Measurements from ENCODE around the gene ADAM23. TPM values are rescaled to one million over a fixed set of nuclear protein-coding genes. Genes with fewer than 3 reads are reported as not detected.
"Not testable (repeated sequence)": the region's sequence is repeated elsewhere in the genome, so short reads cannot be mapped to it uniquely, and the experiment has no call there.

The ADAM23 gene, protein sequence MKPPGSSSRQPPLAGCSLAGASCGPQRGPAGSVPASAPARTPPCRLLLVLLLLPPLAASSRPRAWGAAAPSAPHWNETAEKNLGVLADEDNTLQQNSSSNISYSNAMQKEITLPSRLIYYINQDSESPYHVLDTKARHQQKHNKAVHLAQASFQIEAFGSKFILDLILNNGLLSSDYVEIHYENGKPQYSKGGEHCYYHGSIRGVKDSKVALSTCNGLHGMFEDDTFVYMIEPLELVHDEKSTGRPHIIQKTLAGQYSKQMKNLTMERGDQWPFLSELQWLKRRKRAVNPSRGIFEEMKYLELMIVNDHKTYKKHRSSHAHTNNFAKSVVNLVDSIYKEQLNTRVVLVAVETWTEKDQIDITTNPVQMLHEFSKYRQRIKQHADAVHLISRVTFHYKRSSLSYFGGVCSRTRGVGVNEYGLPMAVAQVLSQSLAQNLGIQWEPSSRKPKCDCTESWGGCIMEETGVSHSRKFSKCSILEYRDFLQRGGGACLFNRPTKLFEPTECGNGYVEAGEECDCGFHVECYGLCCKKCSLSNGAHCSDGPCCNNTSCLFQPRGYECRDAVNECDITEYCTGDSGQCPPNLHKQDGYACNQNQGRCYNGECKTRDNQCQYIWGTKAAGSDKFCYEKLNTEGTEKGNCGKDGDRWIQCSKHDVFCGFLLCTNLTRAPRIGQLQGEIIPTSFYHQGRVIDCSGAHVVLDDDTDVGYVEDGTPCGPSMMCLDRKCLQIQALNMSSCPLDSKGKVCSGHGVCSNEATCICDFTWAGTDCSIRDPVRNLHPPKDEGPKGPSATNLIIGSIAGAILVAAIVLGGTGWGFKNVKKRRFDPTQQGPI
- total RNA-seq (2022) (6.1 and 6.8 TPM in 2 replicates), Bru-seq, nascent RNA (percentile 42 among the genes with signal in this experiment), BruChase-seq, experiment 1, labeled RNA remaining after a 6-hour chase (percentile 37 among the genes with signal in this experiment), BruChase-seq, experiment 2, labeled RNA remaining after a 2-hour chase (percentile 45 among the genes with signal in this experiment)
- long read RNA-seq, full-length matches to known transcripts = 3 of 7 reads
- long read RNA-seq, partial matches to known transcripts = 1 of 7 reads
- long read RNA-seq, other reads (novel, unspliced or antisense) = 3 of 7 reads

DNA sequence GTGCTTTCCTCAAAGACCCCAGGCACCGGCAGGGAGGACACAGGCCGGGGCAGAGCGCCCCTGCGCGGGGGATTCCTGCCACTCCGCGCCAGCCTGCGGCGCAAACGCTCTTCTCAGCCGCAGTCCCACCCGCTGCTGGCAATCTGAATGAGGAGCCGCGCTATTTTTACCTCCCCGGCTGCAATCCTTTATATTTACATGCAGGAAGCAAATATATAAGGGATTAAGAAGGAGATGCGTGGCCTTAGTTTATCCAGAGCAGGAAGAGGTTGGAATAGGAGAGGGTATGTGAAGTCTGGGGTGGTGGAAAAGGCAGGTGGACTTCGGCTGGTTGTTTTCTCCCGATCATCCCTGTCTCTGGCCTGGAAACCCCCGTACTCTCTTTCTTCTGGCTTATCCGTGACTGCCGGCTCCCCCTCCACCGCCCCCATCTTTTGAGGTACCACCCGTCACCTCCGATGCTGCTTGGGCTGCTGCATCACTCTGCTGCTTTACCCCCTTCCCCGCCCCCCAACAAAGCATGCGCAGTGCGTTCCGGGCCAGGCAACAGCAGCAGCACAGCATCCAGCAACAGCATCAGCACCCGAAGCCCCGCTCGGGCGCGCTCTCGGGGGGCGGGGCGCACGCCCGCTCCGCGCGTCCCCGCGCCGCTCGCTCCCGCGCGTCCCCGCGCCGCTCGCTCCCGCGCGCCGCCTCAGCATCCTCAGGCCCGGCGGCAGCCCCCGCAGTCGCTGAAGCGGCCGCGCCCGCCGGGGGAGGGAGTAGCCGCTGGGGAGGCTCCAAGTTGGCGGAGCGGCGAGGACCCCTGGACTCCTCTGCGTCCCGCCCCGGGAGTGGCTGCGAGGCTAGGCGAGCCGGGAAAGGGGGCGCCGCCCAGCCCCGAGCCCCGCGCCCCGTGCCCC, at the start of gene ADAM23:
ADAM23 (plus strand) TSS at position 700 of the 902 bp plus-strand sequence. CDS start 335 bp downstream, outside the sequence.
- peaks cover 31% of the 10 kb centered on the region for H3K27me3 Mint-ChIP-seq (ENCODE audit: unreplicated experiment)
- no peak for TF ChIP-seq CTCF (IDR thresholded peaks at IDR 0.05; ENCODE audit: unreplicated experiment)
- H3K9me3 Mint-ChIP-seq (ENCODE audit: low read depth, unreplicated experiment) = no peaks in the 10 kb centered on the region
- H3K36me3 Mint-ChIP-seq (ENCODE audit: insufficient read depth, unreplicated experiment) = peaks cover 13% of the 10 kb centered on the region
- H3K4me3 Mint-ChIP-seq (ENCODE audit: low read depth, unreplicated experiment) = peak within 1 kb of the TSS; percentile 71
- no TSS peak for BruUV-seq (replicated peaks)
- peak within 1 kb of the TSS; percentile 34 for H3K27ac Mint-ChIP-seq (ENCODE audit: unreplicated experiment)
- DNase-seq = peak; percentile 60
- intact Hi-C loops (cut with micrococcal nuclease; ENCODE audit: unreplicated experiment) = no loop called here
- CTCF ChIA-PET = no interaction called here
- peaks cover 19% of the 10 kb centered on the region for H3K4me1 Mint-ChIP-seq (ENCODE audit: low read depth, unreplicated experiment)

GRCh38 chr2:206396211-206396610, 47.1 kb upstream of the ADAM23 start:
- no peak for DNase-seq
- Mint-ChIP-seq H3K4me1 (ENCODE audit: low read depth, unreplicated experiment) (no peaks in the 10 kb centered on the region), H3K9me3 (ENCODE audit: low read depth, unreplicated experiment) (no peaks in the 10 kb centered on the region), H3K4me3 (ENCODE audit: low read depth, unreplicated experiment) (no peak overlapping the region), H3K36me3 (ENCODE audit: insufficient read depth, unreplicated experiment) (no peaks in the 10 kb centered on the region), H3K27me3 (ENCODE audit: unreplicated experiment) (no peaks in the 10 kb centered on the region), H3K27ac (ENCODE audit: unreplicated experiment) (no peak overlapping the region)
- no peak for TF ChIP-seq CTCF (IDR thresholded peaks at IDR 0.05; ENCODE audit: unreplicated experiment)
- CTCF ChIA-PET = no interaction called here
- no TSS peak for BruUV-seq (replicated peaks)
- intact Hi-C loops (cut with micrococcal nuclease; ENCODE audit: unreplicated experiment) = no loop called here

DNA sequence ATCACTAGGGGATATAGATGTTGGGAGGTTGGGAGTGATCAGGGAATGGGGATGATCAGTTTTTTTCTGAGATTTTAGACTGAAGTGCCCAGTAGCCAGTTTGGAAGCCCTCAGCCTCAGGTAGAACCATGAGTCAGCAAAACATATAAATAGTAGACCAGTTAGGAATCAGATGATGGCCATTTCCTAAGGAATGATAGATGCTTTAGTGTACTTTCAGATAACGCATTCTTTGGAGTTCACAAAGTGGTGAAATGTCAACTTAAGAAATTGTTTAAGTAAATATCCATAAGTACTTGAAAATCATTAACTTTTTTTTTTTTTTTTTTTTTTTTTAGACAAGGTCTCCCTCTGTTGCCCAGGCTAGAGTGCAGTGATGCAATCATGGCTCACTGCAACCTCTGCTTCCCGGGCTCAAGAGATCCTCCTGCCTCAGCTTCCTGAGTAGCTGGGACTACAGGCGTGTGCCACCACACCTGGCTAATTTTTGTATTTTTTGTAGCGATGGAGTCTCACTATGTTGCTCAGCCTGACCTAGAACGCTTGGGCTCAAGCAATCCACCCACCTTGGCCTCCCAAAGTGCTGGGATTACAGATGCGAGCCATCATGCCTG, 40.3 kb upstream of the ADAM23 start:
- intact Hi-C loops (cut with micrococcal nuclease; ENCODE audit: unreplicated experiment) = not testable (repeated sequence)

More for the DNA sequence above, 40.3 kb upstream of the ADAM23 start:
- H3K27me3 Mint-ChIP-seq (ENCODE audit: unreplicated experiment); H3K27ac Mint-ChIP-seq (ENCODE audit: unreplicated experiment); H3K9me3 Mint-ChIP-seq (ENCODE audit: low read depth, unreplicated experiment); DNase-seq; H3K4me3 Mint-ChIP-seq (ENCODE audit: low read depth, unreplicated experiment); H3K4me1 Mint-ChIP-seq (ENCODE audit: low read depth, unreplicated experiment); H3K36me3 Mint-ChIP-seq (ENCODE audit: insufficient read depth, unreplicated experiment); BruUV-seq (replicated peaks); CTCF ChIA-PET: not testable (repeated sequence)

Measured in Calu3 (cell line).